GM19351 (cell line): ENCODE results near the gene MSLN.
A peak's percentile ranks its signal among the peaks of the same experiment; 100 is the strongest.

Source experiments
- ATAC-seq: cut with Tn5 transposase; IDR thresholded peaks from one replicate; pipeline ENCODE4 v1.9.1; 2021; ENCODE audit warnings: mild to moderate bottlenecking, moderate library complexity; ENCODE audit not compliant: unreplicated experiment

The MSLN gene

GRCh38 chr16:801584-802363 is 41.2 kb downstream of the MSLN start:
- no peak for ATAC-seq

GRCh38 chr16:802461-802860 is 41.9 kb downstream of the MSLN start:
- no peak for ATAC-seq

GRCh38 chr16:802914-803753 is 42.6 kb downstream of the MSLN start:
- ATAC-seq = no peak

GRCh38 chr16:803754-804080 is 43.2 kb downstream of the MSLN start:
- ATAC-seq = no peak

- ATAC-seq = no peak
These were observed 43.9 kb downstream of the MSLN start for GRCh38 chr16:804193-805048.

GRCh38 chr16:805474-805873 is 44.9 kb downstream of the MSLN start:
- no peak for ATAC-seq

GRCh38 chr16:807347-808084 is 47.0 kb downstream of the MSLN start:
- ATAC-seq = peak; percentile 90

- no peak for ATAC-seq
These were observed 47.5 kb downstream of the MSLN start for GRCh38 chr16:808085-808386.

- no peak for ATAC-seq
These were observed 52.8 kb downstream of the MSLN start for GRCh38 chr16:813204-813915.

- ATAC-seq = no peak
These were observed 53.4 kb downstream of the MSLN start for GRCh38 chr16:813916-814412.

GRCh38 chr16:814974-815373 is 54.4 kb downstream of the MSLN start:
- no peak for ATAC-seq

GRCh38 chr16:815861-816260 is 55.3 kb downstream of the MSLN start:
- no peak for ATAC-seq

GRCh38 chr16:817001-817906 is 56.7 kb downstream of the MSLN start:
- ATAC-seq = no peak

GRCh38 chr16:818132-818531 is 57.6 kb downstream of the MSLN start:
- no peak for ATAC-seq
